Testis (tissue), 3 donors: Measurements from ENCODE around the gene UBR3. TPM values are rescaled to one million over a fixed set of nuclear protein-coding genes. Genes with fewer than 3 reads are reported as not detected.
"Not testable (repeated sequence)": the region's sequence is repeated elsewhere in the genome, so short reads cannot be mapped to it uniquely, and the experiment has no call there.

Experiments
- DNase-seq: peaks from one replicate; pipeline ENCODE4 v3.0.0-alpha.2; 2019
- H3K27ac ChIP-seq, 2 donors: fragments of 200-600 bp; sonication (generic); one replicate each; pipeline ENCODE4 v1.5.1; 2019
- H3K27me3 ChIP-seq: fragments of 200-600 bp; sonication (generic); one replicate; pipeline ENCODE4 v1.5.1; 2019
- H3K36me3 ChIP-seq: fragments of 200-600 bp; sonication (generic); one replicate; pipeline ENCODE4 v1.5.1; 2017; ENCODE audit warnings: low read depth; ENCODE audit errors: missing control alignments
- H3K4me1 ChIP-seq: fragments of 200-600 bp; sonication (generic); one replicate; pipeline ENCODE4 v1.5.1; 2019
- H3K4me3 ChIP-seq, 2 donors: fragments of 200-600 bp; sonication (generic); one replicate each; pipeline ENCODE4 v1.5.1; 2017 to 2019
- H3K9me3 ChIP-seq: fragments of 200-600 bp; sonication (generic); one replicate; pipeline ENCODE4 v1.5.1; 2017
- CTCF ChIP-seq, 3 experiments: fragments of 450-650 bp in 2 of 3; fragments of 200-600 bp in 1 of 3; sonication (generic) in 1 of 3; IDR thresholded peaks; one replicate each; pipeline ENCODE4 v1.5.1; 2016 to 2019; ENCODE audit warnings: antibody characterized with exemption in 3 of 3, mild to moderate bottlenecking in 2 of 3, moderate library complexity in 1 of 3
- POLR2A ChIP-seq: fragments of 450-650 bp; IDR thresholded peaks from one replicate; pipeline ENCODE4 v1.6.1; 2017; ENCODE audit warnings: antibody characterized with exemption, mild to moderate bottlenecking, moderate library complexity
- WGBS, 2 donors: methylation state at CpG; one replicate each; pipeline ENCODE4 v1.1.5; 2018; 5-methylcytosine and 5-hydroxymethylcytosine counted together
- intact Hi-C: fragments of 100-400 bp; cut with DNase I; formaldehyde crosslinking; loops from one replicate; pipeline ENCODE4 v1.15.1; 2023; ENCODE audit warnings: low total_unique reads
- polyA plus RNA-seq: library from polyadenylated mRNA; stranded (reverse); fragments of 350-450 nt; fragmentation: Illumina TruSeq; extraction: RNeasy Lipid Tissue Mini Kit (QIAGEN cat#74804); gene quantifications from one replicate; pipeline ENCODE4 v1.2.3, GENCODE V29; 2014; ENCODE audit warnings: low read depth, low replicate concordance; ENCODE audit not compliant: insufficient read depth
- total RNA-seq, 2 donors: library from RNA; depleted of rRNA; stranded (reverse); fragments of >200 nt; gene quantifications; one replicate each; pipeline ENCODE4 v1.2.3, GENCODE V29; 2016

Gene UBR3
- total and polyA plus RNA-seq, 3 donors from 2014 or later: 24.3 to 132 (median 122) TPM

GRCh38 chr2:169853041-169853668 is 25.9 kb downstream of the UBR3 start:
- H3K4me1 ChIP-seq: peaks cover 4% of the 10 kb centered on the region
- intact Hi-C loops: no loop called here
- WGBS, 2 donors: 96 to 97% methylated on average over 4 of the region's 4 CpGs
- no peaks in the 10 kb centered on the region for H3K9me3 ChIP-seq
- no peak overlapping the region for H3K4me3 ChIP-seq
- DNase-seq: no peak
- H3K27ac ChIP-seq: no peak overlapping the region
- TF ChIP-seq CTCF (IDR thresholded peaks at IDR 0.05) (no peak), POLR2A (no peak)
- no peaks in the 10 kb centered on the region for H3K36me3 ChIP-seq
- H3K27me3 ChIP-seq: no peaks in the 10 kb centered on the region

- DNase-seq, H3K27me3 ChIP-seq, H3K4me1 ChIP-seq, H3K36me3 ChIP-seq, H3K9me3 ChIP-seq, H3K27ac ChIP-seq, intact Hi-C loops: not testable (repeated sequence)
- peak overlapping the region in 1 of 2 donors; percentile 38 for H3K4me3 ChIP-seq
- 70 to 84% methylated on average over 15 to 32 of the region's 42 CpGs for WGBS, 2 donors
Measured at GRCh38 chr2:169855281-169856258, 28.3 kb downstream of the UBR3 start.

DNA sequence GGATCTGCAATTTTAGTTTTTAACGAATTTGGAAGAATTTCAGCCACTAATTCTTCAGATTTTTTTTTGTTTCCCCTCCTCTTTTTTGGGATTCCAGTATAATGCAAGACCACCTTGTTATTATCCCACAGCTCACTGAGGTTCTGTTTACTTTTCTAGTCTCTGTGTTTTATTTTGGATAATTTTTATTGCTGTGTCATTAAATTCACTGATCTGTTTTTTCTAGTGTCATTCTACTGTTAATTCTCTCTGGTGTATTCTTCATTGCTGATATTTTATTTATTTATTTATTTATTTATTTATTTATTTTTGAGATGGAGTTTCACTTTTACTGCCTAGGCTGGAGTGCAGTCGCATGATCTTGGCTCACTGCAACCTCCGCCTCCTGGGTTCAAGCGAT is 32.2 kb downstream of the UBR3 start:
- Histone ChIP-seq H3K36me3 (no peaks in the 10 kb centered on the region), H3K4me1 (no peaks in the 10 kb centered on the region), H3K27me3 (no peaks in the 10 kb centered on the region), H3K9me3 (no peaks in the 10 kb centered on the region), H3K4me3 (no peak overlapping the region), H3K27ac (no peak overlapping the region)
- WGBS, 2 donors: 94 to 96% methylated on average over 4 of the region's 4 CpGs
- TF ChIP-seq POLR2A (no peak), CTCF (IDR thresholded peaks at IDR 0.05) (no peak)
- intact Hi-C loops: no loop called here
- DNase-seq: no peak

DNA sequence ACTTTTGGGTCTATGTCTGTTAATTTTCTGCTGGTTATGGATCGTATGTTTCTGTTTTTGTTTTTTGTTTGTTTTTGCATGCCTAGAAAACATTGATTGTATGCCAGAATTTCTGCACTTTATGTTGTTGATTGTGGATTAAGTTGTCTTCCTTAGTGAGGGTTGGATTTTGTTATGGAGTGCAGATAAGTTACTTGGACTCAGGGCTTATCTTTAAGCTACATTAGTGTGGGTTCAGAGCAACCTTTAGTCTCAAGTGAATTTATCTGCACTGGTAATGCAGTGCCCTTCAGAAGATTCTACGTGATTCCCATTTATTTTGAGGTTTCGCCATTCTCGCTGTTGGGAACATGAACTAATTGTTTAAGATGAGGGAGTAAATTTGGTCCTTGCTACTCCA is 32.9 kb downstream of the UBR3 start:
- H3K27me3 ChIP-seq: no peaks in the 10 kb centered on the region
- intact Hi-C loops: no loop called here
- no peak overlapping the region for H3K4me3 ChIP-seq
- 85% methylated on average over 4 of the region's 4 CpGs for WGBS, 2 donors
- no peaks in the 10 kb centered on the region for H3K9me3 ChIP-seq
- TF ChIP-seq POLR2A (no peak), CTCF (IDR thresholded peaks at IDR 0.05) (no peak)
- no peaks in the 10 kb centered on the region for H3K4me1 ChIP-seq
- H3K27ac ChIP-seq: no peak overlapping the region
- H3K36me3 ChIP-seq: no peaks in the 10 kb centered on the region
- DNase-seq: no peak

DNA sequence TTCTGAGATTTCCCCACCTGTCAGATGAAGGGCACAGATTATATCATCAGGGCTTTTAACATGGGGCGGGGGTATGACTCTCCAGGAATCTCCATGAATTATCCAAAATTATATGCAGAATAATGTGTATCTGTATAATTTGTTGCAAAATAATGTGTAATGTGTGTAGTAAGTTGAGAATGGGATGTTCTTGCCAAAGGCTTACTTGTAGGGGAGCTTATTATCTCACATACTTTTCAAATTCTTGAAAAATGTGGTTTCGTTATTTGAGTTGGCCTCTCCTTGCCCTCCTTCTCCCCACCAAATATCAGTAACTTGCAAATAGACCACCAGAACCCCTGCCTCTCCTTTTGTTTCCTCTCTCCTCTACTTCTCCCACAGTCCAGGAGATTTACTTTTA is 35.6 kb downstream of the UBR3 start:
- Histone ChIP-seq H3K4me1 (no peaks in the 10 kb centered on the region), H3K9me3 (no peaks in the 10 kb centered on the region), H3K27ac (no peak overlapping the region), H3K27me3 (no peaks in the 10 kb centered on the region), H3K4me3 (no peak overlapping the region), H3K36me3 (no peaks in the 10 kb centered on the region)
- intact Hi-C loops: no loop called here
- DNase-seq: no peak
- 45 to 52% methylated on average over 2 of the region's 2 CpGs for WGBS, 2 donors
- TF ChIP-seq CTCF (IDR thresholded peaks at IDR 0.05) (no peak), POLR2A (no peak)
